C4-2B (cell line): Measurements from ENCODE around the gene EML6.

Experiments used
- H3K27ac ChIP-seq: fragments of 450-650 bp; 2 replicates; pipeline ENCODE4 v1.5.1; 2017
- ZFX ChIP-seq: fragments of 450-650 bp; IDR thresholded peaks from 2 replicates; pipeline ENCODE4 v1.6.1; 2017
- TF ChIP-seq, protein P1 (sequence below): fragments of 450-650 bp; conservative IDR thresholded peaks from 2 replicates; pipeline ENCODE4 v1.5.1; 2017; ENCODE audit warnings: mild to moderate bottlenecking

The EML6 gene

DNA sequence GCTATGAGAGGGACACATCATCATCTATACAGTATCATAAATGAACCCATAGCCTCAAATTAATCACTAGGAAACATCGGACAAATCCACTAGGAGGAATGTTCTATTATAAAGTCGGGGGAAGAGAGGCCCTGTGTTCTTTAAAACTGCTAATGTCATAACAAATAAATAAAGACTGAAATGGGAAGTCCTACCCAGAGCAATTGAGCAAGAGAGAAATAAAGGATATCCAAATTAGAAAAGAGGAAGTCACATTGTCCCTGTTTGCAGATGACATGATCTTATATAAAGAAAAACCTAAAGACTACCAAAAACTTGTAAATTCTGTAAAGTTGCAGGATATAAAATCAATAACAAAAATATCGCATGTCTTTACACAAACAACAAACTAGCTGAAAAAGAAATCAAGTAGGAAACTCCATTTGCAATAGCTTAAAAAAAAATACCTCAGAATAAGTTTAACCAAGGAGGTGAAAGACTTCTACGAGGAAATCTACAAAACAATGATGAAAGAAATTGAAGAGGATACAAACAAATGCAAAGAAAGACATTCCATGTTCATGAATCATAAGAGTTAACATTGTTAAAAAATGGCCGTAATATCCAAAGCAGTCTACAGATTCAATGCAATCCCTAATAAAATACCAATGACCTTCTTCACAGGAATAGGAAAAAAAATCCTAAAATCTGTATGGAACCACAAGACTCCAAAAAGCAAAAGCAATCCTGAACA is 296.2 kb downstream of the EML6 start:
- TF ChIP-seq, protein P1, sequence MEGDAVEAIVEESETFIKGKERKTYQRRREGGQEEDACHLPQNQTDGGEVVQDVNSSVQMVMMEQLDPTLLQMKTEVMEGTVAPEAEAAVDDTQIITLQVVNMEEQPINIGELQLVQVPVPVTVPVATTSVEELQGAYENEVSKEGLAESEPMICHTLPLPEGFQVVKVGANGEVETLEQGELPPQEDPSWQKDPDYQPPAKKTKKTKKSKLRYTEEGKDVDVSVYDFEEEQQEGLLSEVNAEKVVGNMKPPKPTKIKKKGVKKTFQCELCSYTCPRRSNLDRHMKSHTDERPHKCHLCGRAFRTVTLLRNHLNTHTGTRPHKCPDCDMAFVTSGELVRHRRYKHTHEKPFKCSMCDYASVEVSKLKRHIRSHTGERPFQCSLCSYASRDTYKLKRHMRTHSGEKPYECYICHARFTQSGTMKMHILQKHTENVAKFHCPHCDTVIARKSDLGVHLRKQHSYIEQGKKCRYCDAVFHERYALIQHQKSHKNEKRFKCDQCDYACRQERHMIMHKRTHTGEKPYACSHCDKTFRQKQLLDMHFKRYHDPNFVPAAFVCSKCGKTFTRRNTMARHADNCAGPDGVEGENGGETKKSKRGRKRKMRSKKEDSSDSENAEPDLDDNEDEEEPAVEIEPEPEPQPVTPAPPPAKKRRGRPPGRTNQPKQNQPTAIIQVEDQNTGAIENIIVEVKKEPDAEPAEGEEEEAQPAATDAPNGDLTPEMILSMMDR = no peak
- no peak for TF ChIP-seq ZFX
- H3K27ac ChIP-seq = no peak overlapping the region
